RKO (cell line): ENCODE data around the gene TUBAL3.
"Not testable (repeated sequence)": the region's sequence is repeated elsewhere in the genome, so short reads cannot be mapped to it uniquely, and the experiment has no call there.

ENCODE experiments used
- DNase-seq: peaks from one replicate; pipeline ENCODE4 v3.0.0-alpha.2; 2016; ENCODE audit warnings: low spot score

The TUBAL3 gene

GRCh38 chr10:5423771-5424170 lies 19.1 kb upstream of the TUBAL3 start:
- DNase-seq = no peak

- no peak for DNase-seq
Measured at GRCh38 chr10:5419466-5420094, 15.0 kb upstream of the TUBAL3 start.

- DNase-seq = no peak
Measured at GRCh38 chr10:5418584-5418983, 14.0 kb upstream of the TUBAL3 start.

- DNase-seq = no peak
Measured at GRCh38 chr10:5416981-5417380, 12.4 kb upstream of the TUBAL3 start.

GRCh38 chr10:5413012-5413938 lies 8.6 kb upstream of the TUBAL3 start:
- peak; percentile 82 for DNase-seq

GRCh38 chr10:5412277-5412941 lies 7.8 kb upstream of the TUBAL3 start, which contains the start of gene NET1:
TSS of gene NET1 (plus strand) at chr10:5412557. CDS start at chr10:5412693, 136 bp downstream.
- DNase-seq = peak; percentile 96

- DNase-seq = peak; percentile 34
Measured at GRCh38 chr10:5411941-5412276, 7.3 kb upstream of the TUBAL3 start.

GRCh38 chr10:5410787-5411186 lies 6.2 kb upstream of the TUBAL3 start:
- not testable (repeated sequence) for DNase-seq

- no peak for DNase-seq
Measured at GRCh38 chr10:5406918-5407317, 2.3 kb upstream of the TUBAL3 start.

GRCh38 chr10:5402798-5403197 lies 1.8 kb downstream of the TUBAL3 start:
- DNase-seq = peak; percentile 46

- DNase-seq = peak; percentile 65
Measured at GRCh38 chr10:5400468-5401240, 4.0 kb downstream of the TUBAL3 start.

GRCh38 chr10:5399332-5399731 lies 5.3 kb downstream of the TUBAL3 start:
- DNase-seq = no peak

GRCh38 chr10:5396556-5397300 lies 7.9 kb downstream of the TUBAL3 start:
- DNase-seq = no peak

GRCh38 chr10:5395168-5395567 lies 9.5 kb downstream of the TUBAL3 start:
- DNase-seq = no peak

GRCh38 chr10:5393529-5393928 lies 11.1 kb downstream of the TUBAL3 start:
- no peak for DNase-seq

- DNase-seq = no peak
Measured at GRCh38 chr10:5391790-5392189, 12.8 kb downstream of the TUBAL3 start.

- DNase-seq = no peak
Measured at GRCh38 chr10:5390607-5391205, 13.9 kb downstream of the TUBAL3 start.

- DNase-seq = no peak
Measured at GRCh38 chr10:5387169-5387568, 17.5 kb downstream of the TUBAL3 start.

GRCh38 chr10:5385224-5385623 lies 19.4 kb downstream of the TUBAL3 start:
- no peak for DNase-seq

GRCh38 chr10:5381187-5381586 lies 23.4 kb downstream of the TUBAL3 start:
- no peak for DNase-seq

- not testable (repeated sequence) for DNase-seq
Measured at GRCh38 chr10:5380395-5380794, 24.2 kb downstream of the TUBAL3 start.
